CD4-positive, alpha-beta T cell (primary cell): ENCODE data around the gene OR2W1. TPM values are rescaled to one million over a fixed set of nuclear protein-coding genes. Genes with fewer than 3 reads are reported as not detected.

ENCODE experiments used
- ATAC-seq: fragments of 200-7000 bp; cut with Tn5 transposase; one replicate; pipeline ENCODE4 v1.10.0; 2022; ENCODE audit warnings: mild to moderate bottlenecking; ENCODE audit not compliant: poor library complexity
- CTCF ChIA-PET: fragments of 350-600 bp; sonication (Branson Sonifier 250); formaldehyde crosslinking; loops from one replicate; lab custom pipeline; 2021; ENCODE audit warnings: antibody characterized with exemption, inconsistent platforms; lab: Charles Lee
- POLR2A ChIA-PET: fragments of 350-600 bp; sonication (Branson Sonifier 250); formaldehyde crosslinking; loops from one replicate; lab custom pipeline; 2021; ENCODE audit warnings: antibody characterized with exemption, inconsistent platforms; lab: Charles Lee
- DNase-seq, 14 experiments: peaks; one replicate each; pipeline ENCODE4 v3.0.0-alpha.2; 2013 to 2020; ENCODE audit warnings: mixed read lengths in 2 of 14
- H3K27ac ChIP-seq, 2 donors: one replicate each; pipeline versions ENCODE4 v1.5.1 to v1.7.0; 2013; ENCODE audit warnings: low read length in 2 of 2, low read depth in 1 of 2, mild to moderate bottlenecking in 1 of 2
- H3K27me3 ChIP-seq, 2 experiments: 1 replicate in 1 of 2; 2 replicates in 1 of 2; pipeline versions ENCODE4 v1.6.1 to v1.7.0; 2013; ENCODE audit warnings: low read length in 2 of 2, control low read depth in 1 of 2, mild to moderate bottlenecking in 1 of 2, moderate library complexity in 1 of 2; ENCODE audit not compliant: insufficient read depth in 2 of 2, control insufficient read depth in 1 of 2
- H3K36me3 ChIP-seq: one replicate; pipeline ENCODE4 v1.6.1; 2013; ENCODE audit warnings: low read length, control low read depth; ENCODE audit not compliant: insufficient read depth
- H3K4me1 ChIP-seq: one replicate; pipeline ENCODE4 v1.6.1; 2013; ENCODE audit warnings: low read length, control low read depth; ENCODE audit not compliant: insufficient read depth
- H3K4me3 ChIP-seq: one replicate; pipeline ENCODE4 v1.5.1; 2013; ENCODE audit warnings: mild to moderate bottlenecking, low read length, moderate library complexity
- H3K9me3 ChIP-seq, 2 experiments: 1 replicate in 1 of 2; 2 replicates in 1 of 2; pipeline versions ENCODE4 v1.6.1 to v1.7.0; 2013; ENCODE audit warnings: low read length in 2 of 2, mild to moderate bottlenecking in 2 of 2, control low read depth in 1 of 2, moderate library complexity in 1 of 2; ENCODE audit not compliant: control insufficient read depth in 1 of 2, insufficient read depth in 1 of 2
- H3K27ac Mint-ChIP-seq: one replicate; pipeline ENCODE4 v1.8.0; 2020; ENCODE audit warnings: mixed read lengths
- H3K27me3 Mint-ChIP-seq: one replicate; pipeline ENCODE4 v1.8.0; 2021; ENCODE audit warnings: mixed read lengths
- H3K36me3 Mint-ChIP-seq: one replicate; pipeline ENCODE4 v1.8.0; 2021; ENCODE audit warnings: low read depth, mixed read lengths
- H3K4me1 Mint-ChIP-seq: one replicate; pipeline ENCODE4 v1.8.0; 2021; ENCODE audit warnings: low read depth, mixed read lengths
- H3K4me3 Mint-ChIP-seq: one replicate; pipeline ENCODE4 v1.8.0; 2020; ENCODE audit warnings: mild to moderate bottlenecking, mixed read lengths
- H3K9me3 Mint-ChIP-seq: one replicate; pipeline ENCODE4 v1.8.0; 2020; ENCODE audit warnings: mixed read lengths
- intact Hi-C, 2 experiments: fragments of 100-400 bp; cut with DNase I in 1 of 2; cut with micrococcal nuclease in 1 of 2; formaldehyde crosslinking; loops; one replicate each; pipeline versions ENCODE4 v1.15.1 to v1.9.0; 2023 to 2025; cut with DNase I, micrococcal nuclease
- total RNA-seq, 174 experiments: library from RNA in 2 of 174; stranded (reverse) in 2 of 174; gene quantifications; one replicate each; pipeline ENCODE4 v1.2.3 and lab custom pipeline; 2021 to 2026
- TF ChIP-seq, protein P1 (sequence below): fragments of 200-600 bp; IDR thresholded peaks from one replicate; pipeline ENCODE4 v1.8.0; 2022; ENCODE audit warnings: antibody characterized with exemption, mild to moderate bottlenecking

The OR2W1 gene
- total RNA-seq, 2 experiments from 2014 or later, result not detected

DNA sequence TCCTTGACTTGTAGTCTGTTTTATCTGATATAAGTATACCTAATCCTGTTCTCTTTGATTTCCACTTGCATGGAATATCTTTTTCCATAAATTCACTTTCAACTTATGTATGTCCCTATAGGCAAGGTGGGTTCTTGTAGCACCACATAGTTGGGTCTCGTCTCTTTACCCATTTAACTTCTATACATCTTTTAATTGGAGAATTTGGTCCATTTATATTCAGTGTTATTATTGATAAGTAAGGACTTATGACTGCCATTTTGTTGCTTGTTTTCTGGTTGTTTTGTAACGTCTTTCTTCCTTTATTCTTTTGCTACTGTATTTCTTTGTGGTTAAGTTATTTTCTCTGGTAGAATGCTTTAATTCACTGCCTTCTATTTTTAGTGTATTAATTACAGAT, 25.3 kb downstream of the OR2W1 start:
- ATAC-seq (no peak), DNase-seq (no peak)
- TF ChIP-seq, protein P1, sequence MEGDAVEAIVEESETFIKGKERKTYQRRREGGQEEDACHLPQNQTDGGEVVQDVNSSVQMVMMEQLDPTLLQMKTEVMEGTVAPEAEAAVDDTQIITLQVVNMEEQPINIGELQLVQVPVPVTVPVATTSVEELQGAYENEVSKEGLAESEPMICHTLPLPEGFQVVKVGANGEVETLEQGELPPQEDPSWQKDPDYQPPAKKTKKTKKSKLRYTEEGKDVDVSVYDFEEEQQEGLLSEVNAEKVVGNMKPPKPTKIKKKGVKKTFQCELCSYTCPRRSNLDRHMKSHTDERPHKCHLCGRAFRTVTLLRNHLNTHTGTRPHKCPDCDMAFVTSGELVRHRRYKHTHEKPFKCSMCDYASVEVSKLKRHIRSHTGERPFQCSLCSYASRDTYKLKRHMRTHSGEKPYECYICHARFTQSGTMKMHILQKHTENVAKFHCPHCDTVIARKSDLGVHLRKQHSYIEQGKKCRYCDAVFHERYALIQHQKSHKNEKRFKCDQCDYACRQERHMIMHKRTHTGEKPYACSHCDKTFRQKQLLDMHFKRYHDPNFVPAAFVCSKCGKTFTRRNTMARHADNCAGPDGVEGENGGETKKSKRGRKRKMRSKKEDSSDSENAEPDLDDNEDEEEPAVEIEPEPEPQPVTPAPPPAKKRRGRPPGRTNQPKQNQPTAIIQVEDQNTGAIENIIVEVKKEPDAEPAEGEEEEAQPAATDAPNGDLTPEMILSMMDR, result no peak
- H3K27me3 ChIP-seq, result peaks cover 15 to 23% of the 10 kb centered on the region in 2 experiments
- H3K9me3 ChIP-seq, result peaks cover 0 to 8% of the 10 kb centered on the region in 2 experiments
- no peaks in the 10 kb centered on the region for H3K36me3 ChIP-seq
- H3K27me3 Mint-ChIP-seq, result peaks cover 59% of the 10 kb centered on the region
- H3K4me3 ChIP-seq, result no peak overlapping the region
- peaks cover 16% of the 10 kb centered on the region for H3K4me1 ChIP-seq
- ChIA-PET CTCF (interaction anchor here (1.2 kb wide), 1 partner anchor 183 kb away, joined by 4 read pairs; no protein-coding TSS in a partner anchor), POLR2A (interaction anchor here (1.8 kb wide), 1 partner anchor 182 kb away, joined by 5 read pairs; no protein-coding TSS in a partner anchor)
- intact Hi-C loops, result loop anchor here (1.0 to 5.0 kb wide), 3 partner anchors 77 to 569 kb away; no protein-coding TSS in a partner anchor
- H3K4me1 Mint-ChIP-seq, result peaks cover 16% of the 10 kb centered on the region
- no peak overlapping the region for H3K4me3 Mint-ChIP-seq
- H3K36me3 Mint-ChIP-seq, result no peaks in the 10 kb centered on the region
- no peak overlapping the region for H3K27ac ChIP-seq
- H3K27ac Mint-ChIP-seq, result no peak overlapping the region
- H3K9me3 Mint-ChIP-seq, result no peaks in the 10 kb centered on the region

GRCh38 chr6:29017428-29017802, 27.6 kb downstream of the OR2W1 start:
- Mint-ChIP-seq H3K36me3 (no peaks in the 10 kb centered on the region), H3K4me3 (peak overlapping the region; percentile 87), H3K4me1 (peaks cover 16% of the 10 kb centered on the region), H3K9me3 (no peaks in the 10 kb centered on the region), H3K27ac (no peak overlapping the region), H3K27me3 (peaks cover 48% of the 10 kb centered on the region)
- H3K36me3 ChIP-seq, result no peaks in the 10 kb centered on the region
- TF ChIP-seq, protein P1, result no peak
- peaks cover 13 to 24% of the 10 kb centered on the region in 2 experiments for H3K27me3 ChIP-seq
- CTCF ChIA-PET, result interaction anchor here (6.3 kb wide), 1 partner anchor 179 kb away, joined by 55 read pairs; no protein-coding TSS in a partner anchor
- H3K4me3 ChIP-seq, result no peak overlapping the region
- intact Hi-C loops, result loop anchor here (1.0 to 5.0 kb wide), 4 partner anchors 35 to 331 kb away; no protein-coding TSS in a partner anchor
- H3K9me3 ChIP-seq, result peaks cover 0 to 9% of the 10 kb centered on the region in 2 experiments
- peaks cover 17% of the 10 kb centered on the region for H3K4me1 ChIP-seq
- DNase-seq, result no peak
- POLR2A ChIA-PET, result no interaction called here
- no peak for ATAC-seq
- no peak overlapping the region for H3K27ac ChIP-seq

- H3K4me1 Mint-ChIP-seq, result peaks cover 16% of the 10 kb centered on the region
- peak overlapping the region; percentile 87 for H3K4me3 Mint-ChIP-seq
- H3K4me1 ChIP-seq, result peaks cover 21% of the 10 kb centered on the region
- TF ChIP-seq, protein P1, result peak; percentile 95
- peak overlapping the region; percentile 55 for H3K4me3 ChIP-seq
- H3K27ac Mint-ChIP-seq, result peak overlapping the region; percentile 50
- ATAC-seq, result peak; percentile 66
- DNase-seq, result peak; percentile 71 to 91 (median 80)
- H3K27me3 Mint-ChIP-seq, result peaks cover 42% of the 10 kb centered on the region
- peaks cover 13 to 24% of the 10 kb centered on the region in 2 experiments for H3K27me3 ChIP-seq
- H3K9me3 ChIP-seq, result peaks cover 0 to 9% of the 10 kb centered on the region in 2 experiments
- ChIA-PET CTCF (interaction anchor here (0.6 to 6.3 kb wide), 13 partner anchors 14 to 330 kb away, joined by 3 to 55 read pairs (median 3); no protein-coding TSS in a partner anchor), POLR2A (interaction anchor here (0.7 to 3.6 kb wide), 11 partner anchors 34 to 425 kb away, joined by 3 to 40 read pairs (median 7); partner anchors contain the start of gene TRIM27)
- H3K27ac ChIP-seq, result no peak overlapping the region
- H3K9me3 Mint-ChIP-seq, result no peaks in the 10 kb centered on the region
- no peaks in the 10 kb centered on the region for H3K36me3 ChIP-seq
- intact Hi-C loops, result loop anchor here (1.0 to 5.0 kb wide), 6 partner anchors 34 to 330 kb away; no protein-coding TSS in a partner anchor
- no peaks in the 10 kb centered on the region for H3K36me3 Mint-ChIP-seq
These were observed 28.2 kb downstream of the OR2W1 start for GRCh38 chr6:29016559-29017427.
